DOHH2 (cell line): ENCODE measurements around the gene CTNNA2.

Experiments
- CTCF ChIP-seq: fragments of 200-600 bp; sonication (generic); IDR thresholded peaks from one replicate; pipeline ENCODE4 v1.5.1; 2014; ENCODE audit warnings: antibody characterized with exemption, mild to moderate bottlenecking, low read depth, low read length; ENCODE audit not compliant: poor library complexity, severe bottlenecking
- EZH2phosphoT487 ChIP-seq: fragments of 200-600 bp; sonication (generic); IDR thresholded peaks from 2 replicates; pipeline ENCODE4 v1.6.1; 2017; ENCODE audit warnings: borderline replicate concordance, mild to moderate bottlenecking, antibody characterized with exemption, low read length, moderate library complexity, mixed read lengths

- TF ChIP-seq EZH2phosphoT487 (no peak), CTCF (no peak)
Observed at GRCh38 chr2:80113399-80113798, 600.5 kb downstream of the CTNNA2 start.
